Peyer's patch (tissue), 4 donors: ENCODE measurements around the gene ABHD2. TPM values are rescaled to one million over a fixed set of nuclear protein-coding genes. Genes with fewer than 3 reads are reported as not detected.
"Not testable (repeated sequence)": the region's sequence is repeated elsewhere in the genome, so short reads cannot be mapped to it uniquely, and the experiment has no call there.

Source experiments
- DNase-seq, 3 donors: peaks; one replicate each; pipeline ENCODE4 v3.0.0-alpha.2; 2017 to 2019
- H3K27ac ChIP-seq, 4 donors: fragments of 200-600 bp; sonication (generic); one replicate each; pipeline ENCODE4 v1.5.1; 2016 to 2019
- H3K27me3 ChIP-seq, 2 donors: fragments of 200-600 bp; sonication (generic); one replicate each; pipeline ENCODE4 v1.5.1; 2019
- H3K36me3 ChIP-seq, 3 donors: fragments of 200-600 bp; sonication (generic); one replicate each; pipeline ENCODE4 v1.5.1; 2016 to 2019
- H3K4me1 ChIP-seq, 4 donors: fragments of 200-600 bp; sonication (generic); one replicate each; pipeline ENCODE4 v1.5.1; 2016 to 2019
- H3K4me3 ChIP-seq, 4 donors: fragments of 200-600 bp; sonication (generic); 1 replicate in 3 of 4; 2 replicates in 1 of 4; pipeline ENCODE4 v1.5.1; 2016 to 2019; ENCODE audit warnings: mild to moderate bottlenecking in 1 of 4
- H3K9me3 ChIP-seq, 4 donors: fragments of 200-600 bp; sonication (generic); one replicate each; pipeline ENCODE4 v1.5.1; 2016 to 2019; ENCODE audit warnings: mild to moderate bottlenecking in 1 of 4
- CTCF ChIP-seq, 6 experiments: fragments of 450-650 bp in 4 of 6; fragments of 200-600 bp in 2 of 6; sonication (generic) in 1 of 6; IDR thresholded peaks; one replicate each; pipeline ENCODE4 v1.5.1; 2017 to 2019; ENCODE audit warnings: antibody characterized with exemption in 6 of 6, mild to moderate bottlenecking in 3 of 6, moderate library complexity in 1 of 6
- POLR2A ChIP-seq, 2 donors: fragments of 450-650 bp; IDR thresholded peaks; one replicate each; pipeline ENCODE4 v1.5.1; 2017; ENCODE audit warnings: antibody characterized with exemption in 2 of 2, mild to moderate bottlenecking in 2 of 2, moderate library complexity in 2 of 2
- total RNA-seq, 4 donors: library from RNA; depleted of rRNA; stranded (reverse); fragments of >200 nt; gene quantifications; one replicate each; pipeline ENCODE4 v1.1.0, GENCODE V29; 2016

The ABHD2 gene
- total RNA-seq, 4 donors from 2014 or later: 75.9 to 190 (median 121) TPM

GRCh38 chr15:89077750-89078149, 10.5 kb upstream of the ABHD2 start:
- Histone ChIP-seq H3K4me3 (no peak overlapping the region), H3K9me3 (no peaks in the 10 kb centered on the region), H3K27ac (no peak overlapping the region), H3K36me3 (no peaks in the 10 kb centered on the region), H3K4me1 (no peaks in the 10 kb centered on the region), H3K27me3 (no peaks in the 10 kb centered on the region)
- DNase-seq: no peak
- TF ChIP-seq POLR2A (IDR thresholded peaks at IDR 0.05): no peak
- no peak for TF ChIP-seq CTCF (IDR thresholded peaks at IDR 0.05)

GRCh38 chr15:89078851-89079810, 9.1 kb upstream of the ABHD2 start:
- no peaks in the 10 kb centered on the region for H3K4me1 ChIP-seq
- no peaks in the 10 kb centered on the region for H3K9me3 ChIP-seq
- no peaks in the 10 kb centered on the region for H3K27me3 ChIP-seq
- H3K4me3 ChIP-seq: no peak overlapping the region
- TF ChIP-seq POLR2A (IDR thresholded peaks at IDR 0.05) (no peak), CTCF (IDR thresholded peaks at IDR 0.05) (no peak)
- no peaks in the 10 kb centered on the region for H3K36me3 ChIP-seq
- DNase-seq: no peak
- no peak overlapping the region for H3K27ac ChIP-seq

- Histone ChIP-seq H3K27me3 (no peaks in the 10 kb centered on the region), H3K9me3 (no peaks in the 10 kb centered on the region), H3K4me3 (no peak overlapping the region), H3K27ac (no peak overlapping the region), H3K36me3 (no peaks in the 10 kb centered on the region), H3K4me1 (no peaks in the 10 kb centered on the region)
- no peak for DNase-seq
- TF ChIP-seq POLR2A (IDR thresholded peaks at IDR 0.05): no peak
- TF ChIP-seq CTCF (IDR thresholded peaks at IDR 0.05): no peak
These were observed 6.4 kb upstream of the ABHD2 start for GRCh38 chr15:89081878-89082277.

- no peaks in the 10 kb centered on the region for H3K27me3 ChIP-seq
- H3K4me1 ChIP-seq: no peaks in the 10 kb centered on the region
- H3K36me3 ChIP-seq: no peaks in the 10 kb centered on the region
- no peak for DNase-seq
- no peaks in the 10 kb centered on the region for H3K9me3 ChIP-seq
- no peak overlapping the region for H3K4me3 ChIP-seq
- no peak for TF ChIP-seq CTCF (IDR thresholded peaks at IDR 0.05)
- TF ChIP-seq POLR2A (IDR thresholded peaks at IDR 0.05): no peak
- no peak overlapping the region for H3K27ac ChIP-seq
These were observed 5.0 kb upstream of the ABHD2 start for GRCh38 chr15:89083246-89083645.

- Histone ChIP-seq H3K36me3 (no peaks in the 10 kb centered on the region), H3K9me3 (no peaks in the 10 kb centered on the region), H3K4me1 (peaks cover 0 to 15% (median 6%) of the 10 kb centered on the region in 4 donors), H3K27me3 (no peaks in the 10 kb centered on the region), H3K4me3 (no peak overlapping the region), H3K27ac (peak overlapping the region in 1 of 4 donors; percentile 90)
- TF ChIP-seq CTCF (IDR thresholded peaks at IDR 0.05): no peak
- no peak for TF ChIP-seq POLR2A (IDR thresholded peaks at IDR 0.05)
- DNase-seq: no peak
These were observed 2.8 kb upstream of the ABHD2 start for GRCh38 chr15:89085289-89085926.

- Histone ChIP-seq H3K27ac (peak overlapping the region in 1 of 4 donors; percentile 90), H3K4me1 (peaks cover 0 to 19% (median 9%) of the 10 kb centered on the region in 4 donors)
- not testable (repeated sequence) for H3K9me3 ChIP-seq, H3K27me3 ChIP-seq, H3K36me3 ChIP-seq, H3K4me3 ChIP-seq, DNase-seq
These were observed 2.3 kb upstream of the ABHD2 start for GRCh38 chr15:89085933-89086332.

GRCh38 chr15:89086390-89086789, 1.9 kb upstream of the ABHD2 start:
- H3K27me3 ChIP-seq, H3K36me3 ChIP-seq, DNase-seq, H3K4me3 ChIP-seq, H3K9me3 ChIP-seq: not testable (repeated sequence)
- H3K27ac ChIP-seq: peak overlapping the region in 1 of 4 donors; percentile 90
- peaks cover 0 to 19% (median 9%) of the 10 kb centered on the region in 4 donors for H3K4me1 ChIP-seq
